CD4-positive, alpha-beta T cell (primary cell): ENCODE results near the gene CREBZF. TPM values are rescaled to one million over a fixed set of nuclear protein-coding genes. Genes with fewer than 3 reads are reported as not detected.

Source experiments
- ATAC-seq: fragments of 200-7000 bp; cut with Tn5 transposase; one replicate; pipeline ENCODE4 v1.10.0; 2022; ENCODE audit warnings: mild to moderate bottlenecking; ENCODE audit not compliant: poor library complexity
- CTCF ChIA-PET: fragments of 350-600 bp; sonication (Branson Sonifier 250); formaldehyde crosslinking; loops from one replicate; lab custom pipeline; 2021; ENCODE audit warnings: antibody characterized with exemption, inconsistent platforms; lab: Charles Lee
- POLR2A ChIA-PET: fragments of 350-600 bp; sonication (Branson Sonifier 250); formaldehyde crosslinking; loops from one replicate; lab custom pipeline; 2021; ENCODE audit warnings: antibody characterized with exemption, inconsistent platforms; lab: Charles Lee
- DNase-seq, 14 experiments: peaks; one replicate each; pipeline ENCODE4 v3.0.0-alpha.2; 2013 to 2020; ENCODE audit warnings: mixed read lengths in 2 of 14
- H3K27ac ChIP-seq, 2 donors: one replicate each; pipeline versions ENCODE4 v1.5.1 to v1.7.0; 2013; ENCODE audit warnings: low read length in 2 of 2, low read depth in 1 of 2, mild to moderate bottlenecking in 1 of 2
- H3K27me3 ChIP-seq, 2 experiments: 1 replicate in 1 of 2; 2 replicates in 1 of 2; pipeline versions ENCODE4 v1.6.1 to v1.7.0; 2013; ENCODE audit warnings: low read length in 2 of 2, control low read depth in 1 of 2, mild to moderate bottlenecking in 1 of 2, moderate library complexity in 1 of 2; ENCODE audit not compliant: insufficient read depth in 2 of 2, control insufficient read depth in 1 of 2
- H3K36me3 ChIP-seq: one replicate; pipeline ENCODE4 v1.6.1; 2013; ENCODE audit warnings: low read length, control low read depth; ENCODE audit not compliant: insufficient read depth
- H3K4me1 ChIP-seq: one replicate; pipeline ENCODE4 v1.6.1; 2013; ENCODE audit warnings: low read length, control low read depth; ENCODE audit not compliant: insufficient read depth
- H3K4me3 ChIP-seq: one replicate; pipeline ENCODE4 v1.5.1; 2013; ENCODE audit warnings: mild to moderate bottlenecking, low read length, moderate library complexity
- H3K9me3 ChIP-seq, 2 experiments: 1 replicate in 1 of 2; 2 replicates in 1 of 2; pipeline versions ENCODE4 v1.6.1 to v1.7.0; 2013; ENCODE audit warnings: low read length in 2 of 2, mild to moderate bottlenecking in 2 of 2, control low read depth in 1 of 2, moderate library complexity in 1 of 2; ENCODE audit not compliant: control insufficient read depth in 1 of 2, insufficient read depth in 1 of 2
- H3K27ac Mint-ChIP-seq: one replicate; pipeline ENCODE4 v1.8.0; 2020; ENCODE audit warnings: mixed read lengths
- H3K27me3 Mint-ChIP-seq: one replicate; pipeline ENCODE4 v1.8.0; 2021; ENCODE audit warnings: mixed read lengths
- H3K36me3 Mint-ChIP-seq: one replicate; pipeline ENCODE4 v1.8.0; 2021; ENCODE audit warnings: low read depth, mixed read lengths
- H3K4me1 Mint-ChIP-seq: one replicate; pipeline ENCODE4 v1.8.0; 2021; ENCODE audit warnings: low read depth, mixed read lengths
- H3K4me3 Mint-ChIP-seq: one replicate; pipeline ENCODE4 v1.8.0; 2020; ENCODE audit warnings: mild to moderate bottlenecking, mixed read lengths
- H3K9me3 Mint-ChIP-seq: one replicate; pipeline ENCODE4 v1.8.0; 2020; ENCODE audit warnings: mixed read lengths
- intact Hi-C, 2 experiments: fragments of 100-400 bp; cut with DNase I in 1 of 2; cut with micrococcal nuclease in 1 of 2; formaldehyde crosslinking; loops; one replicate each; pipeline versions ENCODE4 v1.15.1 to v1.9.0; 2023 to 2025; cut with DNase I, micrococcal nuclease
- total RNA-seq, 174 experiments: library from RNA in 2 of 174; stranded (reverse) in 2 of 174; gene quantifications; one replicate each; pipeline ENCODE4 v1.2.3 and lab custom pipeline; 2021 to 2026
- TF ChIP-seq, protein P1 (sequence below): fragments of 200-600 bp; IDR thresholded peaks from one replicate; pipeline ENCODE4 v1.8.0; 2022; ENCODE audit warnings: antibody characterized with exemption, mild to moderate bottlenecking

CREBZF gene
- total RNA-seq, 2 experiments from 2014 or later: 54.8 to 55.9 TPM

DNA sequence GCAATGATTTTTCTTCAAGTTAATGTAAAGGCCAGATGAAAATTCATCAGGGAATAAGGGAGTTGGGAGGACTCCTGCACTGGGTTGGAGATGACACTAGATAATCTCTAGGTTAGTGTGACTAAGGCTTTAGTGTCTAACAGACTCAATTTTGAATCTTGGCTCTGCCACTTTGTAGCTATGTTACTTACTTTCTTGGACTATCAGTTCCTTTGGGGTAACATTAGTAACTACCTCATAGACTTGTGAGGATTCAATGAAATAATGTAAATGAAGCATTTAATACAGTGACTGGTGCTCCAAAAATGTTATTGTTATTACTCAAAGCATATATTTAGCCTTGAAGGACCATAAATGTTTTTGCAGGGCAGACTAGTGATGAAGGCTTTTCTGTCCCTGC, 30.6 kb upstream of the CREBZF start:
- Histone ChIP-seq H3K27me3 (no peaks in the 10 kb centered on the region), H3K9me3 (no peaks in the 10 kb centered on the region), H3K4me1 (peaks cover 7% of the 10 kb centered on the region), H3K27ac (no peak overlapping the region), H3K4me3 (no peak overlapping the region), H3K36me3 (peaks cover 11% of the 10 kb centered on the region)
- no peaks in the 10 kb centered on the region for H3K9me3 Mint-ChIP-seq
- no peak overlapping the region for H3K27ac Mint-ChIP-seq
- no peak for DNase-seq
- H3K4me1 Mint-ChIP-seq: peaks cover 23% of the 10 kb centered on the region
- ChIA-PET CTCF (interaction anchor here (0.9 to 1.8 kb wide), 6 partner anchors 10 to 170 kb away, joined by 3 to 9 read pairs (median 4); partner anchors contain the start of genes CCDC83 and CCDC89), POLR2A (interaction anchor here (1.0 to 1.5 kb wide), 5 partner anchors 30 to 166 kb away, joined by 3 to 4 read pairs (median 3); partner anchors contain the start of genes CCDC83, CREBZF, TMEM126A and TMEM126B)
- intact Hi-C loops: loop anchor here (2.0 to 10.0 kb wide), 3 partner anchors 127 to 269 kb away; partner anchors contain the start of gene CCDC83 (in 1 of the 2)
- H3K36me3 Mint-ChIP-seq: peaks cover 37% of the 10 kb centered on the region
- H3K4me3 Mint-ChIP-seq: no peak overlapping the region
- ATAC-seq: no peak
- TF ChIP-seq, protein P1, sequence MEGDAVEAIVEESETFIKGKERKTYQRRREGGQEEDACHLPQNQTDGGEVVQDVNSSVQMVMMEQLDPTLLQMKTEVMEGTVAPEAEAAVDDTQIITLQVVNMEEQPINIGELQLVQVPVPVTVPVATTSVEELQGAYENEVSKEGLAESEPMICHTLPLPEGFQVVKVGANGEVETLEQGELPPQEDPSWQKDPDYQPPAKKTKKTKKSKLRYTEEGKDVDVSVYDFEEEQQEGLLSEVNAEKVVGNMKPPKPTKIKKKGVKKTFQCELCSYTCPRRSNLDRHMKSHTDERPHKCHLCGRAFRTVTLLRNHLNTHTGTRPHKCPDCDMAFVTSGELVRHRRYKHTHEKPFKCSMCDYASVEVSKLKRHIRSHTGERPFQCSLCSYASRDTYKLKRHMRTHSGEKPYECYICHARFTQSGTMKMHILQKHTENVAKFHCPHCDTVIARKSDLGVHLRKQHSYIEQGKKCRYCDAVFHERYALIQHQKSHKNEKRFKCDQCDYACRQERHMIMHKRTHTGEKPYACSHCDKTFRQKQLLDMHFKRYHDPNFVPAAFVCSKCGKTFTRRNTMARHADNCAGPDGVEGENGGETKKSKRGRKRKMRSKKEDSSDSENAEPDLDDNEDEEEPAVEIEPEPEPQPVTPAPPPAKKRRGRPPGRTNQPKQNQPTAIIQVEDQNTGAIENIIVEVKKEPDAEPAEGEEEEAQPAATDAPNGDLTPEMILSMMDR: no peak
- H3K27me3 Mint-ChIP-seq: no peaks in the 10 kb centered on the region

DNA sequence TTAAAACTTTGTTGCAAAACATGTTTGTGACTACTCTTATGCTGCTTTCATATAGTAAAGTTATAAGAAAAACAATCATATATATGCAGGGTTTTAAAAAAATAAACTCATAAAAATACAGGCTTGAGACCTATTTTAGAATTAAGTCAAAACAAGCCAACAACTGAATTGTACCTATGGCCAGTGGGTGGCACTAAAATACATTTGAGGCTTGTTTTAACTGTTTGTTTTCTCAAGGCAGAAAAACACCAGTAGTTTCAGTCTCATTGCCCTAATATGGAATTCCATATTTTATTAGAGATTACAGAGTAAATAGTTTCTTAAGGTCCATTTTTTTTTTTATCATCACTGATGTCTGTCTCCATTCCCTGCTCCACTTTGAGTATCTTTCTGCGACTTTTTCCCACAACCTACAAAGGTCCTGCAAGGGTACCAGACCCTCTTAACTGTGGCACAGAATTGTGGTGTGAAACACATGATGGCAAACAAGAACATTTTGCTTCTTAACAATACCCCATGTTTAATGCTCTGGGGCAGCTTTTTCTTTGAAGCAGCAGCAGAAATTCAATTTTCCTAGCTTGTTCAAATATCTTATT, 29.6 kb upstream of the CREBZF start:
- Mint-ChIP-seq H3K4me3 (no peak overlapping the region), H3K27ac (no peak overlapping the region), H3K27me3 (no peaks in the 10 kb centered on the region), H3K36me3 (peaks cover 37% of the 10 kb centered on the region), H3K9me3 (no peaks in the 10 kb centered on the region), H3K4me1 (peaks cover 12% of the 10 kb centered on the region)
- no peaks in the 10 kb centered on the region for H3K9me3 ChIP-seq
- ATAC-seq (peak; percentile 69), DNase-seq (peak in 7 of 14 experiments; percentile 6 to 71 (median 45))
- peaks cover 11% of the 10 kb centered on the region for H3K36me3 ChIP-seq
- CTCF ChIA-PET: interaction anchor here (0.7 to 1.4 kb wide), 6 partner anchors 9 to 171 kb away, joined by 3 to 9 read pairs (median 4); partner anchors contain the start of genes CCDC83 and CCDC89
- POLR2A ChIA-PET: interaction anchor here (1.0 to 1.5 kb wide), 4 partner anchors 47 to 167 kb away, joined by 3 to 4 read pairs (median 4); partner anchors contain the start of genes CCDC83, TMEM126A and TMEM126B
- TF ChIP-seq, protein P1: peak; percentile 82
- peaks cover 2% of the 10 kb centered on the region for H3K4me1 ChIP-seq
- H3K4me3 ChIP-seq: no peak overlapping the region
- no peaks in the 10 kb centered on the region for H3K27me3 ChIP-seq
- H3K27ac ChIP-seq: no peak overlapping the region
- intact Hi-C loops: loop anchor here (1.0 to 10.0 kb wide), 6 partner anchors 58 to 270 kb away; partner anchors contain the start of gene CCDC83 (in 1 of the 2)

GRCh38 chr11:85685820-85686459, 21.0 kb upstream of the CREBZF start, which contains the start of gene CCDC89:
Gene CCDC89, minus strand, starts transcription at chr11:85686195. Its CDS starts 65 bp downstream, at chr11:85686130.
- Histone ChIP-seq H3K4me1 (peaks cover 12% of the 10 kb centered on the region), H3K27ac (no peak within 1 kb of the TSS), H3K9me3 (no peaks in the 10 kb centered on the region), H3K36me3 (no peaks in the 10 kb centered on the region), H3K4me3 (no peak within 1 kb of the TSS), H3K27me3 (peaks cover 0 to 5% of the 10 kb centered on the region in 2 experiments)
- POLR2A ChIA-PET: interaction anchor here (1.5 to 1.6 kb wide), 2 partner anchors 14 to 21 kb away, joined by 3 to 4 read pairs; partner anchors contain the start of gene CREBZF
- CTCF ChIA-PET: interaction anchor here (1.0 to 1.4 kb wide), 3 partner anchors 9 to 169 kb away, joined by 3 to 4 read pairs (median 4); partner anchors contain the start of gene CCDC83
- intact Hi-C loops: loop anchor here in 1 of 2 experiments (10.0 kb wide), 1 partner anchor 279 kb away; no protein-coding TSS in a partner anchor
- H3K9me3 Mint-ChIP-seq: no peaks in the 10 kb centered on the region
- peaks cover 11% of the 10 kb centered on the region for H3K4me1 Mint-ChIP-seq
- ATAC-seq (no peak), DNase-seq (no peak)
- H3K4me3 Mint-ChIP-seq: peak within 1 kb of the TSS; percentile 20
- TF ChIP-seq, protein P1: no peak
- H3K27me3 Mint-ChIP-seq: no peaks in the 10 kb centered on the region
- H3K27ac Mint-ChIP-seq: no peak within 1 kb of the TSS
- no peaks in the 10 kb centered on the region for H3K36me3 Mint-ChIP-seq
